HG02571 (cell line): ENCODE data around the gene RAB8B.

Experiments used
- ATAC-seq: cut with Tn5 transposase; IDR thresholded peaks from one replicate; pipeline ENCODE4 v1.9.1; 2021; ENCODE audit warnings: mild to moderate bottlenecking, moderate library complexity; ENCODE audit not compliant: unreplicated experiment

RAB8B gene

DNA sequence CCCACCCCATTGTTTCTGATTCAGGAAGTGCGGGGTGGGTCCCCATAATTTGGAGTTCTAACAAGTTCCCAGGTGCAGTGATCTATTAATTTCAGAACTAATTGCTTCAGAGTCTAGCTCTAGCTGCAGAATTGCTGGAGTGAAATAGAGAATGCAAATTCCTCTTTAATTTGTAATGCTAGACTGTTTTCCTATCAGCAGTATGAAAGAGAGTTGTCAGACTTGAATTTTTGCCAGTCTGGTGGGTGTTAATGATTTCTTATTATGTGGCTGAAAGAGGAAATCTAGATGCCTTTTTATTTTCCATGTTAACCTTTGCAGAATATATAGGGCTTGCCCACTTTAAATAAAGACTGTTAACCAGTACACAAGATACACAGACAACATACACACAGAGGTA, 111.7 kb downstream of the RAB8B start:
- ATAC-seq, result no peak

DNA sequence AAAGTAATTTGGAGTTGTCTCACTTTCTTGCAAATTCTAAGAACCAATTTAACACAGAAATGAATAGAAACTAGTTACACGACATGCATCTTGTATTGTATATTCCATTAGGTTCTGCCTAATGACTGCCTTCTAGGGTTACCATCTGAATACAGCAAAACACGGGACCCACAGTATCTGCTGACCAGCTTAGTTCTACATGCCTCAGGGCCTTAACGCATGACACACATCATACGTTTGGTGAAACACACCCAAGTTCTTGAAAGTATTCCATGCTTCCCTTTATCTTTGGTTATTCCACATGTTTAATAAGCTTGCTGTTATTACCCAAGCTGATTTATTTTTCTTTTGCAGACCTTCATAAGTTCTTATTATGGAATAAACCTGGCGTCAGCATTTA, 115.9 kb downstream of the RAB8B start:
- ATAC-seq, result no peak

DNA sequence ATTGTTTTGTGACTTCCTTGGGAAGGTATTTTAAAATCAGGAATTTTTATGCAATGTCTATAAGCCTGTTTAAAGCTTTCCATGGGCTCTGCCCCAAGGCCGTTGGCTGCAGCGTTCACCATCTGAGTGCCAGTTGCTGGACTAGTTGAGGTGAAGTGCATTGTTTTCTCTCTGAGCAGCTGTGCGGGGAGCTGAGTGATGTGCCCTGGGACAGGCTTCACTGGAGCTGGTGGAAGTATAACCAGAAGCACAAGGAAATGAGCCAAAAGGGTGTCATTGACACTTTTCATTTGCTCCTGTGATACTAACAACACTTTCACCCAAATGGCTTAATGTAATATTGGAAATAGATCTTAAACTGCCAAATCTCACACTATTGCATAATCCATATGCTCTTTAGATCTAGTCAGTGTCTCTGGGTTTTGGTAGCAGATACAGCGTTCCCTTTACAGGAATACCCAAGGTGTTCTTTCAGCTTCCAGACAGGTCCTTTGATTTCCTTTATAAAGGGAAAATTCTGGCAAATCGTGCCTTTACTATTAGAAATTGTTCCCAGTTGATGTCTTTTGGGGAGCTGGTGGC, 117.2 kb downstream of the RAB8B start:
- no peak for ATAC-seq

DNA sequence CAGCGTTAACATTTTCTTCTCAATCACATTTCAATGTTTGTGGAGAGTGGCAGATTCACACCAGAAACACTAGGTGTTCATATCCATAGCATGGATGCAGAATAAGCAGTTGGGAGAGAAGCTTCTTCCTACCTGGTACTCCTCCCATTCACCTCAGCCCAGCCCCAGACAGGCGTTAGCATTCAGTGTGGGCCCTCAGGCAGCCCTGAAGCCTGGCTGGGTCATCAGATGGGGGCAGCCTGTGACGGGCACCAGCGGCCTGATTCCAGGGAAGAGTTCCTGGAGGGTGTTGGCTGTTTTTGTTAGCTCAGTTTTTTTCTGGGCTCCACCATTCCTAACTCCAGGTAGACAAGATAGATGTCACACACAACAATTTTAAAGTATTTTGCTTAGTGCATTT, 119.1 kb downstream of the RAB8B start:
- ATAC-seq, result no peak

DNA sequence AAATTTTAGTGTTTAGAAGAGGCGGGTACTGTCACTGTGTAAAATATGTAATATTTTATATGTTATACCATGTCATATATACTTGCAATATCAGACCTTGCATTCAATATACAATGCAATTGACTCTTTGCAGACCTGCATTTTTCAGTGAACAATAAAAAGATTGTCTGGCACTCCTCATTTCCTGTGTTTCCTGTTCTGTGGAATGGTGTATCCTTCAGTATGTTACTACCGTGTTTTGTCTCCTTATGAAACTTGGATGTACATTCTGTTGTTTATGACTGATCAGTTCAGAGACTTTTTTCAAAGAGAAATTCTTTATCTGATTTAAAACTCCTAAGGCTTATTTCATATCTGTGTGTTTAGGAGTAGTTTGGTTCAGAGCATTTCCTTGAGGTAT, 119.5 kb downstream of the RAB8B start:
- no peak for ATAC-seq

DNA sequence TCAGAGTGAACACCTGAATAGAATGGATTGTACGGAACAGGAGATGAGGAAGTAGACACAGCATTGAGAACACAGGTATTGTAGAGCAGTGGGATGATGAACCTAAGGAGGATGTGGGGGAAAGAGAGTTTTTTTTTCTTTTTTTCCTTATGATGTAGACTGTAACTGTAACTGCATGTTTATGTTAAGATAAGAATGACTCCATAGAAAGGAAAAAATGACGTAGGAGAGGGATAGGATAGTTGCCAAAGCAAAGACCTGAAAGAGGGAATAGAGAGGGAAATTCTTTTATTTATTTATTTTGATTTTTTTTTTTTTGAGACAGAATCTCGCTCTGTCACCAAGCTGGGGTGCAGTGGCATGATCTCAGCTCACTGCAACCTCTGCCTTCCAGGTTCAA, 121.2 kb downstream of the RAB8B start:
- ATAC-seq, result no peak

DNA sequence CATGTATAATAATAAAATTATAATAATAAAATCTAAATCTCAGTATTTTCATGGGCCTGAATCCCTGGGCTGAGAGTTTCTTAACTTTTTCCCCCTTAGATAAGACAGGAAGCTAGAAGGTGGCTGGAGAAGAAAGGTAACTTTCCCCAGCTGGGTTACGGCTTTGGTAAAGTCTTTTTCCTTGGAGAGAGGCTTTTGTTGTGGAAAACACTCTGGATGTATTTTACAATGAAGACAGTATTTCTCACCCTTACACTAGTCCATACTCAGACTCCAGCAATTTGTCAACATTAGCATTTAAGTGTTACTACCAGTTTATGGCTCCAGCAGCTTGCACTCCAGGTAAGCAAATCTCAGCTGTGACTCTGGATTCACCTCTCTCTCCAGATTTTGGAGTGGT, 122.9 kb downstream of the RAB8B start:
- no peak for ATAC-seq

DNA sequence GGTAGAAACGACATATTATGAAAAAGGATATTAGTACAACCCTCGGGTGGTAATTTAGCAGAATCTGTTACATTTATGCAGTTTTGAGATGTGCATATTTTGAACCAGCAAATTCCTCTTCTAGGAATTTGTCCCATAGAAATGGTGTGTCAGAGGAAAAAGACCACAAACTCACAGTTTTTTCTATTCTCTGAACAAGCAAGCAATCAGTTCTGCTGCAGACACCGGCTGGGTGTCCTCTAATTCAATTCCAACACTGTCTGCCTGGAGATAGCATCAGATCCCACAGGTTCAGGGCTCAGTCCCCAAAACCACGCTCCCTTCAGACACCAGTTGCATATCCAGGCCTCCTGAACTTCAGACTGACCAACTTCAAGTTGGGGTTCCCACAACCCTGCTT, 124.4 kb downstream of the RAB8B start:
- no peak for ATAC-seq

DNA sequence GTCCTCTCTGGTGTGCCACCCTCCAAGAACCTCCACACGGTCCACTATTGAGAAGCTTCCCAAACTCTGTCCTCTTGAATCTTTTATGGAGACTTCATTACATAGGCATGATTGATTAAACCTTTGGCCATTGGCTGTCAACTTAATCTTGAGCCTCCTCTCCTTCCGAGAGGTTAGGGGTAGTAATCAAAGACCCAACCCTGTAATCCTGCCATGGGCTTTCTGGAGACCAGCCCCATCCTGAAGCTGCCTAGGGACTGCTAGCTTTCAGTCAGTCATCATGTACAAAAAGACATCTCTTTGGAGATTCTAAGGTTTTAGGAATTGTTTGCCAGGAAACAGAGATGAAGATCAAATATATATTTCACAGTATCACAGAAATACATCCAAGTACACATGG, 125.0 kb downstream of the RAB8B start:
- ATAC-seq, result no peak
